Duodenal mucosa (tissue), 2 donors: ENCODE results near the gene UBE3C.
"Not testable (repeated sequence)": the region's sequence is repeated elsewhere in the genome, so short reads cannot be mapped to it uniquely, and the experiment has no call there.

Experiments
- H3K27ac ChIP-seq: one replicate; pipeline ENCODE4 v1.7.0; 2013; ENCODE audit warnings: low read depth, low read length
- H3K27me3 ChIP-seq, 2 donors: one replicate each; pipeline ENCODE4 v1.7.0; 2013; ENCODE audit warnings: low read length in 2 of 2, control low read depth in 1 of 2; ENCODE audit not compliant: insufficient read depth in 2 of 2, control insufficient read depth in 1 of 2
- H3K36me3 ChIP-seq, 2 donors: one replicate each; pipeline ENCODE4 v1.7.0; 2013; ENCODE audit warnings: low read length in 2 of 2, control low read depth in 1 of 2; ENCODE audit not compliant: insufficient read depth in 2 of 2, control insufficient read depth in 1 of 2
- H3K4me1 ChIP-seq, 2 donors: one replicate each; pipeline ENCODE4 v1.7.0; 2013; ENCODE audit warnings: low read length in 2 of 2, control low read depth in 1 of 2; ENCODE audit not compliant: insufficient read depth in 2 of 2, control insufficient read depth in 1 of 2
- H3K4me3 ChIP-seq, 2 donors: one replicate each; pipeline ENCODE4 v1.7.0; 2013; ENCODE audit warnings: low read length in 2 of 2, low read depth in 1 of 2
- H3K9ac ChIP-seq, 2 donors: one replicate each; pipeline ENCODE4 v1.7.0; 2013; ENCODE audit warnings: low read length in 2 of 2, low read depth in 1 of 2
- H3K9me3 ChIP-seq, 2 donors: one replicate each; pipeline ENCODE4 v1.7.0; 2013; ENCODE audit warnings: low read length in 2 of 2, control low read depth in 1 of 2; ENCODE audit not compliant: control insufficient read depth in 1 of 2

Gene UBE3C

GRCh38 chr7:157274991-157275427, 136.3 kb downstream of the UBE3C start:
- no peak overlapping the region for H3K27ac ChIP-seq
- H3K4me3 ChIP-seq = no peak overlapping the region
- peaks cover 0 to 5% of the 10 kb centered on the region in 2 donors for H3K27me3 ChIP-seq
- H3K4me1 ChIP-seq = peaks cover 6 to 8% of the 10 kb centered on the region in 2 donors
- no peaks in the 10 kb centered on the region for H3K9me3 ChIP-seq
- no peak overlapping the region for H3K9ac ChIP-seq
- peaks cover 3 to 15% of the 10 kb centered on the region in 2 donors for H3K36me3 ChIP-seq

- peaks cover 0 to 5% of the 10 kb centered on the region in 2 donors for H3K27me3 ChIP-seq
- peaks cover 0 to 8% of the 10 kb centered on the region in 2 donors for H3K36me3 ChIP-seq
- H3K27ac ChIP-seq = no peak overlapping the region
- H3K9me3 ChIP-seq = no peaks in the 10 kb centered on the region
- H3K4me3 ChIP-seq = no peak overlapping the region
- H3K4me1 ChIP-seq = peaks cover 7 to 8% of the 10 kb centered on the region in 2 donors
- no peak overlapping the region for H3K9ac ChIP-seq
Observed at GRCh38 chr7:157276091-157276561, 137.4 kb downstream of the UBE3C start.

- Histone ChIP-seq H3K27me3 (peaks cover 0 to 5% of the 10 kb centered on the region in 2 donors), H3K4me3 (no peak overlapping the region), H3K9ac (no peak overlapping the region), H3K36me3 (peaks cover 0 to under 1% of the 10 kb centered on the region in 2 donors), H3K4me1 (peaks cover 14 to 15% of the 10 kb centered on the region in 2 donors), H3K9me3 (no peaks in the 10 kb centered on the region), H3K27ac (no peak overlapping the region)
Observed at GRCh38 chr7:157276731-157277562, 138.2 kb downstream of the UBE3C start.

- not testable (repeated sequence) for H3K27me3 ChIP-seq, H3K27ac ChIP-seq, H3K4me3 ChIP-seq, H3K9ac ChIP-seq, H3K36me3 ChIP-seq, H3K9me3 ChIP-seq
- peaks cover 16 to 17% of the 10 kb centered on the region in 2 donors for H3K4me1 ChIP-seq
Observed at GRCh38 chr7:157277568-157277967, 138.8 kb downstream of the UBE3C start.

GRCh38 chr7:157278167-157278790, 139.6 kb downstream of the UBE3C start:
- Histone ChIP-seq H3K27ac (no peak overlapping the region), H3K4me1 (peaks cover 12 to 17% of the 10 kb centered on the region in 2 donors), H3K27me3 (peaks cover 0 to 5% of the 10 kb centered on the region in 2 donors), H3K4me3 (peak overlapping the region in 1 of 2 donors; percentile 50), H3K9me3 (no peaks in the 10 kb centered on the region), H3K36me3 (no peaks in the 10 kb centered on the region), H3K9ac (no peak overlapping the region)

- peaks cover 8 to 17% of the 10 kb centered on the region in 2 donors for H3K4me1 ChIP-seq
- H3K9ac ChIP-seq = peak overlapping the region; percentile 59 to 60
- H3K27ac ChIP-seq = no peak overlapping the region
- peak overlapping the region; percentile 50 to 58 for H3K4me3 ChIP-seq
- H3K9me3 ChIP-seq = no peaks in the 10 kb centered on the region
- no peaks in the 10 kb centered on the region for H3K36me3 ChIP-seq
- peaks cover 0 to 5% of the 10 kb centered on the region in 2 donors for H3K27me3 ChIP-seq
Observed at GRCh38 chr7:157278791-157279724, 140.3 kb downstream of the UBE3C start.

GRCh38 chr7:157279741-157280215, 141.1 kb downstream of the UBE3C start:
- Histone ChIP-seq H3K27ac (no peak overlapping the region), H3K9ac (peak overlapping the region; percentile 59 to 60), H3K4me1 (peaks cover 8 to 17% of the 10 kb centered on the region in 2 donors)

GRCh38 chr7:157280216-157280841, 141.6 kb downstream of the UBE3C start:
- H3K4me3 ChIP-seq = peak overlapping the region in 1 of 2 donors; percentile 28
- H3K36me3 ChIP-seq = no peaks in the 10 kb centered on the region
- peaks cover 8 to 17% of the 10 kb centered on the region in 2 donors for H3K4me1 ChIP-seq
- peak overlapping the region in 1 of 2 donors; percentile 59 for H3K9ac ChIP-seq
- H3K9me3 ChIP-seq = peaks cover 0 to 2% of the 10 kb centered on the region in 2 donors
- H3K27me3 ChIP-seq = peaks cover 0 to 5% of the 10 kb centered on the region in 2 donors
- no peak overlapping the region for H3K27ac ChIP-seq

More at GRCh38 chr7:157279741-157280215, 141.1 kb downstream of the UBE3C start:
- peak overlapping the region; percentile 50 to 58 for H3K4me3 ChIP-seq
- H3K27me3 ChIP-seq = peaks cover 0 to 5% of the 10 kb centered on the region in 2 donors
- H3K36me3 ChIP-seq = no peaks in the 10 kb centered on the region
- peaks cover 0 to 2% of the 10 kb centered on the region in 2 donors for H3K9me3 ChIP-seq
